ENCODE results near the gene TXNRD2. TPM values are rescaled to one million over a fixed set of nuclear protein-coding genes. Genes with fewer than 3 reads are reported as not detected.
A peak's percentile ranks its signal among the peaks of the same experiment; 100 is the strongest.

Gene TXNRD2
- total RNA-seq, 1 experiment from 2014 or later: 39.5 TPM

- no peak for DNase-seq (ENCODE audit: low read depth)
Measured at GRCh38 chr22:19865141-19865829, 76.3 kb downstream of the TXNRD2 start.

GRCh38 chr22:19864538-19865106 lies 77.0 kb downstream of the TXNRD2 start:
- no peak for DNase-seq (ENCODE audit: low read depth)

- no peak for DNase-seq (ENCODE audit: low read depth)
Measured at GRCh38 chr22:19863571-19863970, 78.0 kb downstream of the TXNRD2 start.

GRCh38 chr22:19862619-19863246 lies 78.9 kb downstream of the TXNRD2 start:
- DNase-seq (ENCODE audit: low read depth): peak; percentile 81

GRCh38 chr22:19859861-19860510 lies 81.6 kb downstream of the TXNRD2 start:
- DNase-seq (ENCODE audit: low read depth): no peak

- no peak for DNase-seq (ENCODE audit: low read depth)
Measured at GRCh38 chr22:19857382-19857781, 84.2 kb downstream of the TXNRD2 start.

GRCh38 chr22:19855504-19856409 lies 85.9 kb downstream of the TXNRD2 start:
- peak; percentile 64 for DNase-seq (ENCODE audit: low read depth)

GRCh38 chr22:19854778-19855503 lies 86.7 kb downstream of the TXNRD2 start, which contains the start of the genes GNB1L and RTL10:
Gene GNB1L, minus strand, starts transcription at chr22:19854874. Its CDS starts 33,519 bp downstream, at chr22:19821355.
Gene RTL10, minus strand, starts transcription at chr22:19854874. Its CDS starts 2,613 bp downstream, at chr22:19852261.
- DNase-seq (ENCODE audit: low read depth): peak; percentile 95

- DNase-seq (ENCODE audit: low read depth): no peak
Measured at GRCh38 chr22:19853879-19854777, 87.5 kb downstream of the TXNRD2 start.

- no peak for DNase-seq (ENCODE audit: low read depth)
Measured at GRCh38 chr22:19853058-19853878, 88.3 kb downstream of the TXNRD2 start.

GRCh38 chr22:19852177-19852781 lies 89.3 kb downstream of the TXNRD2 start:
- peak; percentile 21 for DNase-seq (ENCODE audit: low read depth)

GRCh38 chr22:19851291-19852176 lies 90.1 kb downstream of the TXNRD2 start:
- DNase-seq (ENCODE audit: low read depth): no peak

GRCh38 chr22:19850763-19851109 lies 90.9 kb downstream of the TXNRD2 start:
- no peak for DNase-seq (ENCODE audit: low read depth)

- no peak for DNase-seq (ENCODE audit: low read depth)
Measured at GRCh38 chr22:19849835-19850762, 91.5 kb downstream of the TXNRD2 start.

- peak; percentile 60 for DNase-seq (ENCODE audit: low read depth)
Measured at GRCh38 chr22:19848298-19849224, 93.1 kb downstream of the TXNRD2 start.
